Glutamatergic neuron (in vitro differentiated cells): ENCODE data around the gene OR10H1. TPM values are rescaled to one million over a fixed set of nuclear protein-coding genes. Genes with fewer than 3 reads are reported as not detected.
"Not testable (repeated sequence)": the region's sequence is repeated elsewhere in the genome, so short reads cannot be mapped to it uniquely, and the experiment has no call there.

ENCODE experiments used
- DNase-seq: peaks from one replicate; pipeline ENCODE4 v3.0.0; 2022
- H3K27ac Mint-ChIP-seq: one replicate; pipeline ENCODE4 v1.8.0; 2020; ENCODE audit warnings: mild to moderate bottlenecking, mixed read lengths, inconsistent platforms; ENCODE audit not compliant: unreplicated experiment
- H3K27me3 Mint-ChIP-seq: one replicate; pipeline ENCODE4 v1.8.0; 2020; ENCODE audit warnings: mild to moderate bottlenecking, moderate library complexity, mixed read lengths, inconsistent platforms; ENCODE audit not compliant: unreplicated experiment
- H3K36me3 Mint-ChIP-seq: one replicate; pipeline ENCODE4 v1.8.0; 2020; ENCODE audit warnings: mild to moderate bottlenecking, mixed read lengths, inconsistent platforms; ENCODE audit not compliant: unreplicated experiment
- H3K4me1 Mint-ChIP-seq: one replicate; pipeline ENCODE4 v1.8.0; 2020; ENCODE audit warnings: mild to moderate bottlenecking, low read depth, mixed read lengths, inconsistent platforms; ENCODE audit not compliant: unreplicated experiment
- H3K4me3 Mint-ChIP-seq: one replicate; pipeline ENCODE4 v1.8.0; 2020; ENCODE audit warnings: mild to moderate bottlenecking, mixed read lengths, inconsistent platforms; ENCODE audit not compliant: unreplicated experiment
- H3K9me3 Mint-ChIP-seq: one replicate; pipeline ENCODE4 v1.8.0; 2020; ENCODE audit warnings: mild to moderate bottlenecking, moderate library complexity, mixed read lengths, inconsistent platforms; ENCODE audit not compliant: unreplicated experiment
- CTCF ChIP-seq: fragments of 200-600 bp; sonication (generic); IDR thresholded peaks from one replicate; pipeline ENCODE4 v1.5.0; 2021; ENCODE audit not compliant: partially characterized antibody, unreplicated experiment
- total RNA-seq: library from RNA; stranded (reverse); fragmentation: NEBNext Ultra II Directional; extraction: Animal tissue kit (Norgen Biotek cat#: 25700); gene quantifications from one replicate; pipeline ENCODE4 v1.2.1, GENCODE V29; 2021; ENCODE audit not compliant: unreplicated experiment

The OR10H1 gene
- total RNA-seq, 1 donor from 2014 or later, result not detected

- Mint-ChIP-seq H3K4me1 (no peaks in the 10 kb centered on the region), H3K27me3 (peaks cover 12% of the 10 kb centered on the region), H3K4me3 (no peak overlapping the region), H3K9me3 (peaks cover 10% of the 10 kb centered on the region), H3K27ac (no peak overlapping the region), H3K36me3 (peaks cover 4% of the 10 kb centered on the region)
- no peak for DNase-seq
- no peak for TF ChIP-seq CTCF
These were observed 39.2 kb downstream of the OR10H1 start for GRCh38 chr19:15776264-15776663.

- Mint-ChIP-seq H3K4me3 (no peak overlapping the region), H3K27me3 (peaks cover 12% of the 10 kb centered on the region), H3K4me1 (no peaks in the 10 kb centered on the region), H3K36me3 (peaks cover 4% of the 10 kb centered on the region), H3K9me3 (peaks cover 10% of the 10 kb centered on the region), H3K27ac (no peak overlapping the region)
- DNase-seq, result no peak
- TF ChIP-seq CTCF, result no peak
These were observed 40.2 kb downstream of the OR10H1 start for GRCh38 chr19:15775249-15775648.

GRCh38 chr19:15774159-15774558, 41.3 kb downstream of the OR10H1 start:
- H3K36me3 Mint-ChIP-seq, H3K4me1 Mint-ChIP-seq, H3K27ac Mint-ChIP-seq, H3K4me3 Mint-ChIP-seq, DNase-seq: not testable (repeated sequence)
- Mint-ChIP-seq H3K9me3 (peaks cover 10% of the 10 kb centered on the region), H3K27me3 (peaks cover 10% of the 10 kb centered on the region)

GRCh38 chr19:15769586-15769985, 45.9 kb downstream of the OR10H1 start:
- Mint-ChIP-seq H3K36me3 (peaks cover 4% of the 10 kb centered on the region), H3K9me3 (peaks cover 4% of the 10 kb centered on the region), H3K4me1 (no peaks in the 10 kb centered on the region), H3K27me3 (peaks cover 4% of the 10 kb centered on the region), H3K27ac (no peak overlapping the region), H3K4me3 (no peak overlapping the region)
- no peak for DNase-seq
- no peak for TF ChIP-seq CTCF

- no peaks in the 10 kb centered on the region for H3K4me1 Mint-ChIP-seq
- H3K9me3 Mint-ChIP-seq, result peaks cover 3% of the 10 kb centered on the region
- no peak overlapping the region for H3K4me3 Mint-ChIP-seq
- no peaks in the 10 kb centered on the region for H3K36me3 Mint-ChIP-seq
- no peak overlapping the region for H3K27ac Mint-ChIP-seq
- no peak for DNase-seq
- H3K27me3 Mint-ChIP-seq, result peaks cover 3% of the 10 kb centered on the region
- TF ChIP-seq CTCF, result no peak
These were observed 55.4 kb downstream of the OR10H1 start for GRCh38 chr19:15759962-15760565.
